Fibroblast of mammary gland (primary cell): ENCODE results near the gene FNDC5.

Experiments used
- DNase-seq: peaks from one replicate; pipeline ENCODE4 v3.0.0-alpha.2; 2010; ENCODE audit warnings: low read depth
- H3K4me3 ChIP-seq: 2 replicates; pipeline ENCODE4 v1.5.1; 2011; ENCODE audit warnings: low read depth, mild to moderate bottlenecking, low read length, moderate library complexity; ENCODE audit not compliant: control insufficient read depth
- CTCF ChIP-seq: conservative IDR thresholded peaks from 2 replicates; pipeline ENCODE4 v1.5.1; 2011; ENCODE audit warnings: low read depth, low read length, inconsistent platforms; ENCODE audit not compliant: control insufficient read depth, insufficient read depth

Gene FNDC5

GRCh38 chr1:32881871-32882850 is 11.4 kb upstream of the FNDC5 start:
- DNase-seq: no peak
- TF ChIP-seq CTCF: no peak
- H3K4me3 ChIP-seq: no peak overlapping the region

DNA sequence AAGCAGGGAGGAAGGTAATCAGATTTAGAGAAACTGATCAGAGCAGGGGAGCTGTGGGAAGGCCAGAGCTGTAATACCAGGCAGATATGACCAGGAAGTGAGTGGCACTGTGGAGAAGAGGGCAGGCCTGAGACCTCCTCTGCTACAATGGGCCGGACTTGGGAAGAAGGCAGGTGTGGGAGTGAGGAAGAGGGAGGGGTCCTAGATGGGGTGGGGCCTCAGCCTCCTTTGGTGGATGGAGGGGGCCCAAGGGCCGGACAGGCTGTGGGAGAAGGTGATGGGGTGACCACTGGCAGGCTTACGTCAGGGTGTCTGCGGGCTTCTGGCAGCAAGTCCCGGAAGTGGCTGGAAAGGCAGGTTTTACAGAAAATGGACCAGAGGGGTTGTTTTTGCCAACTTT is 10.6 kb upstream of the FNDC5 start:
- no peak for DNase-seq
- no peak overlapping the region for H3K4me3 ChIP-seq
- TF ChIP-seq CTCF: no peak

DNA sequence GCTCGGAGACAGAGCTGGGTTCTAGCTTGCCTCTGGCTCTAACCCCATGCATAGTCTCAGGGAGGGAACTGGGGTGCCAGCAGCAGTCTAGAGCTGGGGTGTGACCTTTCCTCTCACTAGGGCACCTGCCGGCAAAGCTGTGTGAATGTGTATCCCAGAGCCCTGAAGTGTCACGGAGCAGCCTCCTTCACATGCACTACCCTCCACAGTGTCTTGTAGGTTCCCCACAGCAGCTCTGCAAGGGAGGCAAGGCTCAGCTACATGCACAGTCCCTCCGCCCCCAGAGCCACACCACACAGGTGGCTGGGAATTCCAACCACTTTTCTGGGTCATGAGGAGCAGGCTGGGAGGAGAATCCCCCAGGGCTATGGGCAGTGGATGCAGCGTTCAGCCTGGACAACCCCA is 7.9 kb upstream of the FNDC5 start:
- TF ChIP-seq CTCF: no peak
- no peak overlapping the region for H3K4me3 ChIP-seq
- no peak for DNase-seq

DNA sequence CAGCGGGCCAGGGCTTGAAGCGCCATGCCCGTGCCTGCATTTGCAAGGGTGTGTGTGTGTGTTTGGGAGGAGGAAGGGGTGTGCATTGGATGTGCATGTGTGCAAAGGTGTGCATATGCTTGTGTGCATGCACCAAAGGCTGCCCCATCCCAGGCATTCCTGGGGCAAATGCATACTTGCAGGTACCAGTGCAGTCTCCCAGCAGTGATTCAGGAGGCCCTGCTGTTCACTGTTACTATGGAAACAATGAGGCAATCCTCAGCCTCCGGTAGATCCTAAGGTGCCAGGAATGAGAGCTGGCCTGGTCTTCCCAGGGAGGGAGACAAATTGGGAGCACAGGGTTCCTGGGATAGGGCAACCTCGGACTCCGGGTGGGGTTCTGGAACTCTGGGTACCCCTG is 7.5 kb upstream of the FNDC5 start:
- no peak for TF ChIP-seq CTCF
- no peak overlapping the region for H3K4me3 ChIP-seq
- DNase-seq: peak; percentile 36

GRCh38 chr1:32877211-32878110 is 6.7 kb upstream of the FNDC5 start:
- no peak for DNase-seq
- no peak for TF ChIP-seq CTCF
- no peak overlapping the region for H3K4me3 ChIP-seq

DNA sequence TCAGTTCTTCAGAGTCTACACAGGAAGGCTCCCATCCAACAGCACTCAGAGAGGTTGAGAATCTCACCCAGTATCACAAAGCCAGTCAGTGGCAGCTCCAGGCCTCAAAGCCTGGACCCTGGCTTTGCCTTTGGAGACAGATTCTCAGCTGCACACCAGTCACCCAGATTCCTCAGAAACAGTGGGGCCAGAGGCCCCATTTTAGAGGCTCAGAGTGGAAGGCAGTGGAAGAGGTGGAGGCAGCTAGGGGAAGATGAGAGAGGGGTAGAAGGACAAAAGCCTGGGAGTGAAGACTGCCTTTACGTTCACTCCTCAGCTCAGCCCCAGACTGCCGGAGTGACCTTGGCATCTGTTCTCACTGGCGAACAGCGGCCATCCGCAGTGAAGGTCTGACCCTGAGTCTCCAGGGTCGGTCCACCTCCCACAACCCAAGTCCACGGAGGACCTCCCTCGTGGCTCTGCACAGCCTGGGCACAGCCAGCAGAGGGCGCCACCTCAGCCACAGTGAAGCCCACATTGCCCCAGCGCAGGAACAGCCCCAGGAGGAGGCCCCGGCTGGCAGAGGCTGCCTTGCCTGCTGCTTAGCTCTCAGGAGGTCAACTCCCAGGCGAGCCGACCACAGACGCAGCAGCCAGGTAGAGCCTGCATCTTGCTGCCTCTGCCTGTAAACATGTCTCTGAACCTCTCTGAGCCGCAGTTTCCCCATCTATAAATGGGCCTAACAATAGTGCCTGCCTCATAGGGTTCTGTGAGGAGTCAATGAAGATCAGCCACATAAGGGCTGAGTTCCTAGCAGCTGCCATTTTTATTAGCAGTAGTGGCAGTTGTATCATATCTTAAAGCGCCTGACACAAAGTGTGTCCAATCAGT is 5.9 kb upstream of the FNDC5 start:
- no peak overlapping the region for H3K4me3 ChIP-seq
- TF ChIP-seq CTCF: peak; percentile 81
- DNase-seq: peak; percentile 41
